Epithelial cell of prostate (primary cell): ENCODE measurements around the gene RPGRIP1.
"Not testable (repeated sequence)": the region's sequence is repeated elsewhere in the genome, so short reads cannot be mapped to it uniquely, and the experiment has no call there.

Experiments used
- DNase-seq: peaks from one replicate; pipeline ENCODE4 v3.0.0-alpha.2; 2011; ENCODE audit warnings: low read depth, low spot score
- H3K27ac ChIP-seq: fragments of 450-650 bp; 2 replicates; pipeline ENCODE4 v1.5.1; 2017; ENCODE audit warnings: mild to moderate bottlenecking

Gene RPGRIP1

DNA sequence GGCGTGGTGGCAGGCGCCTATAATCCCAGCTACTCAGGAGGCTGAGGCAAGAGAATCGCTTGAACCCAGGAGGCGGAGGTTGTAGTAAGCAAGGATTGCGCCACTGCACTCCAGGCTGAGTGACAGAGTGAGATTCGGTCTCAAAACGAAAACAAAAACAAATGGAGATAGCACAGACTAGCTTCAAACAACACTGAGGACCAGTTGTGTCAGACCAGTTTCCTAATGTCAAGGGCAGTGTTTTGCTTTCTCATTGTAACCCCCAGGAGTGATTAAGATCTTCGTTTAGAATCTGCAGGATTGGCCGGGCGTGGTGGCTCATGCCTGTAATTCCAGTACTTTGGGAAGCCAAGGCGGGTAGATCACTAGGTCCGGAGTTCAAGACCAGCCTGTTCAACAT lies 18.5 kb downstream of the RPGRIP1 start:
- H3K27ac ChIP-seq, result no peak overlapping the region
- DNase-seq, result no peak

DNA sequence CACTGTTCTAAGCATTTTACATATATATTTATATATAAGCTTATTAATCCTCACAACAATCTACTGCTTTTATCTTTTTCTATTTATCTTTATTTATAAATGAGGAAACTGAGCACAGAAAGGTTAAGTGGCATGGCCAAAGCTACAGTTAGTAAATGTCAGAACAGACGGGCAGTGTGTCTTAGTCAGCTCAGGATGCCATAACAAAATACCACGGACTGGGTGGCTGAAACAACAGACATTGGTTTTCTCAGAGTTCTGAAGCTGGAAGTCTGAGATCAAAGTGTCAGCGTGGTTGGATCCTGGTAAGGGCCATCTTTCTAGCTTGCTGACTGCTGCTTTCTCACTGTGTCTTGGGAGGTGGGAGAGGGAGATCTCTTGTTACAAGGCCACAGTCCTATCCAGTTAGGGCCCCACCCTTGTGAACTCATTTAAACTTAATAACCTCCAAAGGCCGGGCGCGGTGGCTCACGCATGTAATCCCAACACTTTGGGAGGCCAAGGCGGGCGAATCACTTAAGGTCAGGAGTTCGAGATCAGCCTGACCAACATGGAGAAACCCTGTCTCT lies 19.8 kb downstream of the RPGRIP1 start:
- no peak for DNase-seq
- no peak overlapping the region for H3K27ac ChIP-seq

DNA sequence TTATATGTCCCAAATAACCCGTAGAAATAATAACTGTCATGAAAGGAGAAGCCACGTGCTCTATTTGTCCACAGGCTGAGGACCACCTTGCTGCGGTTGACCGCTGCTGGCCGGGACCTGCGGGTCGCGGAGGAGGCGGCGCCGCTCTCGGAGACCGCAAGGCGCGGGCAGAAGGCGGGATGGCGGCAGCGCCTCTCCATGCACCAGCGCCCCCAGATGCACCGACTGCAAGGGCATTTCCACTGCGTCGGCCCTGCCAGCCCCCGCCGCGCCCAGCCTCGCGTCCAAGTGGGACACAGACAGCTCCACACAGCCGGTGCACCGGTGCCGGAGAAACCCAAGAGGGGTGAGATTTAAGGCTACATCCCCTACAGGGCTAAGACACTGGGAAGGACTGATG lies 21.0 kb downstream of the RPGRIP1 start:
- no peak for DNase-seq
- no peak overlapping the region for H3K27ac ChIP-seq

DNA sequence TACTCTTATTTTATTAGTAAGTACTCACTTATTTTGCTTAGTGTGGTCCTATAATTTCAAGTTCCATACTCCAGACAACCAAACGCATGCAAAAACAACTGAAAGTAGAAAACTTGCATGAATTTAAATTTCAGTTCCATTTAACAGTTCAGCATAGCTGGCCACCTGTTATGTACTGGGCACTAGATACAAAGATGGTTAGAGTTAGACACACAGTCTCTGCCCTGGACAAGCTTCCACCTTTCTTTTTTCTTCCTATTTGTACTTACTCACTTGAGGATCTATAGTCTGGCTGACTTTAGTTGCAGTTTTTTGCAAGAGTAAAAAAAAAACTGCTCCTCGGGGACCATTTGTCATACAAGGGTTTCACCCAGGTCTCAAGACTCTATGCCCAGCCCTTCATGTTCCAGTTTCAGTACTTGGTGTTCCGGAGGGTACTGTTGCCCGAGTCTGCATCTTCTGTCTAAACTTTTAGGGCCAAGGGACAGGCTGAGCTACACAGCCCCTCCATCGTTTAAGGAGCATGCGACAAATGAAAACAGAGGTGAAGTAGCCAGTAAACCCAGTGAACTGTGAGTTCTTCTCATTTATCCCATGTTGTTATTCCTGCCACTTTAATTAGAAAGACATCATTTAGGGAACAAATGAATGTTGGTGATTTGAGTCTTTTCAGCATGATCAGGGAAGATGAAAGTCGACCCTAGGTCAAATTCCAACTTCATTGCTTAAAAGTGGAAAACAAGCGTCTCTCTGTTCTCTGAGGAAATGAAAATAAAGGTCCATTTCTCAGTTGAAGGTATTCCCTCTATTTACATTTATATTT lies 22.3 kb downstream of the RPGRIP1 start:
- H3K27ac ChIP-seq, result no peak overlapping the region
- DNase-seq, result no peak

DNA sequence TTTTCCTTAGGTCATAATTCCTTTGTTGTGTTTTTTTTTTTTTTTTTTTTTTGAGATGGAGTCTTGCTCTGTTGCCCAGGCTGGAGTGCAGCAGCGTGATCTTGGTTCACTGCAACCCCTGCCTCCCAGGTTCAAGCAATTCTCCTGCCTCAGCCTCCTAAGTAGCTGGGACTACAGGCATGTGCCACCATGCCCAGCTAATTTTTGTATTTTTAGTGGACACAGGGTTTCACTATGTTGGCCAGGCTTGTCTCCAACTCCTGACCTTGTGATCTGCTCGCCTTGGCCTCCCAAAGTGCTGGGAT lies 22.9 kb downstream of the RPGRIP1 start:
- H3K27ac ChIP-seq, result not testable (repeated sequence)

DNA sequence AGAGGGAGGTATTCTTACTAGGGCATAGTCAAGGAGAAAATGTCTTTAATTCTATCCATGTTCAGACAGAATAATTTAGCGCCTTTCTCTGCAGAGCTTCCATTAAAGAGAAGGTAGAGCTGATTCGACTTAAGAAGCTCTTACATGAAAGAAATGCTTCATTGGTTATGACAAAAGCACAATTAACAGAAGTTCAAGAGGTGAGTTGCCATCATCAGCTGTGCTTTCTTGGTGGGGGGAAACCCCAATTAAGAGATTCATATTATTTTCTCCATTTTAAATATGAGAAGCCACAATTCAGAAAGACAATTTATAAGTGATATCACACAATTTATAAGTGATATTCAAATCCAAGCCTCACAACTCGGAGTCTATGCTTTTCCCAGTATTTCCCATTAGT lies 27.8 kb downstream of the RPGRIP1 start:
- no peak overlapping the region for H3K27ac ChIP-seq
- no peak for DNase-seq

More for the DNA sequence above, 22.9 kb downstream of the RPGRIP1 start:
- DNase-seq, result not testable (repeated sequence)

DNA sequence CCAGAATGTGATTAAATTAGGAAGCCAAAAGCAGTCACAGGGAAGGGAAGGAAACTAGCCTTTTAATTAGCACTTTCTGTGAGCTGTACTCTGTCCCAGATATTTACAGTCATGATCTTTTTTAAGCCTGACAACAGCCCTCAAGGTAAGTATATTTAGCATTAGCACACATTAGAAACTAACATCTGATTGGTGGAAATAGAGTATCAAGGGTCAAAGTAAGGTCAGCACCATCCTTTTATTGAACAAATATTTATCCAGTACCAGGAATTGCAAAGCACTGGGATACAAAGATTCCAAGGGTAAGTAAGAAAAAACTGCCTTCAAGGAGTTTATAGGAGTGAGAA lies 28.2 kb downstream of the RPGRIP1 start:
- DNase-seq, result no peak
- H3K27ac ChIP-seq, result peak overlapping the region; percentile 43

DNA sequence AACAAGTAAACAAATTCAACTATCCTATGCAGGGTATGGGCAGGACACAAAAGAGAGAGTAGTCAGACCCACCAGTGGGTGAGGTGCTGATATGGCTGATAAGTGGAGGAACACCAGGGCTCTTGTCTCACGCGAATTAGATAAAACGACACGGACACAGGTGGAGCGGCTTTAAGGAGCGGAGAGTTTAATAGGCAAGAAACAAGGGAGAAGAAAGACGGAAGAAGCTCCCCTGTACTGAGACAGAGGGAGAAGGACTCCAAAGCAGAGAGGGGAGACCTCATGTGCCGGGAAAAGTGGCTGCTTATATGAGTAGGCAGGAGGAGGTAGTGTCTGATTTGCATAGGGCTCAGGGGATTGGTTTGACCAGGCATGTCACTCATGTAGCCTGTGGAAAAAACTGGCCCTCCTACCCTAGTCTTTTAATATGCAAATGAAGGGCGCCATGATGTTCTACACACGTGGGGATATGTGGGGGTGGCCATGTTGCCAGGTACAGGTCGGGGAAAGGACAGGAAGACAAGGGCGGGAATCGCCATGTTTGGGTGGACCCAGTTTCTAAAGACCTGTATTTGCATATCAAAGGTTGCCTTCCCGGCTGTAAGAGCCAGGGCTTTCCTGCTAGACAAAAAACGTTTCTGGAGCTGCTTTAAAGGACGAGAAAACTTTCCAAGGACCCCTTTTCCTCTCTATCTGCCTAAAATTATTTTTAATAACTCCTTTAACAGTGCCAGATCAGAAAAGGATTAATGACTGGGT lies 28.8 kb downstream of the RPGRIP1 start:
- peak overlapping the region; percentile 43 for H3K27ac ChIP-seq
- peak; percentile 84 for DNase-seq

DNA sequence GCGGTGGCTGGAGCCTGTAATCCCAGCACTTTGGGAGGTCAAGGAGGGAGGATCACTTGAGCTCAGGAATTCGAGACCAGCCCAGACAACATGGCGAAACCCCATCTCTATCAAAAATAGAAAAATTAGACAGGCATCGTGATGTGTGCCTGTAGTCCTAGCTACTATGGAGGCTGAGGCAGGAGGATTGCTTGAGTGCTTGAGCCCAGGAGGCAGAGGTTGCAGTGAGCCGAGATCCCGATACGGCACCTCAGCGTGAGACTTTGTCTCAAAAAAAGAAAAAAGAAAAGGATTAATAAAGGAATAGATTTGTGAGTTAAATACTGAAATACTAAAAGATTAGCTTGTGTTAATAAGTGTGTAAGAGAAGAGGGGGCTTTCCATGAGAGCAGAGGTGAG lies 29.4 kb downstream of the RPGRIP1 start:
- no peak for DNase-seq
- peak overlapping the region; percentile 43 for H3K27ac ChIP-seq

DNA sequence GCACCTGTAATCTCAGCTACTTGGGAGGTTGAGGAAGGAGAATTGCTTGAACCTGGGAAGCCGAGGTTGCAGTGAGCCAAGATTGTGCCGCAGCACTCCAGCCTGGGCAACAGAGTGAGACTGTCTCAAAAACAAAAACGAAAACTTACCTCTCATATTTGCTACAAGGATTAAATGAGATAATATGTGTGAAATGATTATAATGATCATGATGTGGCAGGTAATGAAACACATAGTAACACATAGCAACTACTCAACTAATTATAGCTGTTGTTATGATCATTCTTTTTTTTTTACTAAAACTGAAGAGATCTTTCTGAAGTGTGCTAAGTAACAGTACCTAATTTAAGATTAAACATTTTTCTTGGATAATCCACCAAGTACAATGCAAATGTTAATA lies 30.1 kb downstream of the RPGRIP1 start:
- no peak overlapping the region for H3K27ac ChIP-seq
- no peak for DNase-seq

DNA sequence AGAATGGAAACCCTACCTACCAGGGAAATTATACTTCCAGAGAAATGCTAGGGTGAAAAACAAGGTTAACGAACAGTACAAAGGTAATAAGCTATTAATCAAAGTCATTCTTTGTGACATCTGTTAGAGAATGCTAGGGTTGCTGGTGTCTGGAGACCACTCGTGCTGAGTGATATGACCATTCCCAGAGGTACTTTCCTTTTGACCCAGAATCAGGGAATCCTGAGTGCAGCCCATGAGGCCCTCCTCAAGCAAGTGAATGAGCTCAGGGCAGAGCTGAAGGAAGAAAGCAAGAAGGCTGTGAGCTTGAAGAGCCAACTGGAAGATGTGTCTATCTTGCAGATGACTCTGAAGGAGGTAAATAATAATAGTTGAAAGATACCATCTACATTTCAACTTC lies 31.7 kb downstream of the RPGRIP1 start:
- no peak for DNase-seq
- H3K27ac ChIP-seq, result no peak overlapping the region

DNA sequence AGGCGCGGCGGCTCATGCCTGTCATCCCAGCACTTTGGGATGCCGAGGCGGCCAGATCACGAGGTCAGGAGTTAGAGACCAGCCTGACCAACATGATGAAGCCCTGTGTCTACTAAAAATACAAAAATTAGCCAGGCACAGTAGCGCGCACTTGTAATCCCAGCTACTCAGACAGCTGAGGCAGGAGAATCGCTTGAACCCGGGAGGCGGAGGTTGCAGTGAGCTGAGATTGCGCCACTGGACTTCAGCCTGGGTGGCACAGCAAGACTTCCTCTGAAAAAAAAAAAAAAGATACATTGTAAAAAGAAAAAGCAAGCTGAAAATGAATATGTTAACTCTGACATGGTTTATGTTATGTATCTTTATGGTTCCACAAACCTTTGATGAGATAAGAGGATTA lies 33.6 kb downstream of the RPGRIP1 start:
- DNase-seq, result no peak
- H3K27ac ChIP-seq, result no peak overlapping the region

DNA sequence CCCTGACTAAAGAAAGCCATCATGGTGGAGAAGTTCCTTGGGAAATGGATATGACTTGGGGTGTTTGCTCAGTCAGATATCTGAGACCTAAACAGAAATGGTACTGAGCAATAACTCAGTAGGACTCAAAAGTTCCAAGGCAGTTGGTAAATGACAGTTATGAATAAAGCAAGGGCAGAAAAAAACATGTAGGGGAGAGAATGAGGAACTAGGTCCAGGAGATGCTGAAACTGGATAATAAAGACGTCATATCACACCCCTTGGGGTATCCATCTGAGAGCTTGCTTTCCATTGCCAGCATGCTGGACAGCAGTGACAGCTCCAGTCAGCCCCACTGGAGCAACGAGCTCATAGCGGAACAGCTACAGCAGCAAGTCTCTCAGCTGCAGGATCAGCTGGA lies 37.5 kb downstream of the RPGRIP1 start:
- H3K27ac ChIP-seq, result no peak overlapping the region

DNA sequence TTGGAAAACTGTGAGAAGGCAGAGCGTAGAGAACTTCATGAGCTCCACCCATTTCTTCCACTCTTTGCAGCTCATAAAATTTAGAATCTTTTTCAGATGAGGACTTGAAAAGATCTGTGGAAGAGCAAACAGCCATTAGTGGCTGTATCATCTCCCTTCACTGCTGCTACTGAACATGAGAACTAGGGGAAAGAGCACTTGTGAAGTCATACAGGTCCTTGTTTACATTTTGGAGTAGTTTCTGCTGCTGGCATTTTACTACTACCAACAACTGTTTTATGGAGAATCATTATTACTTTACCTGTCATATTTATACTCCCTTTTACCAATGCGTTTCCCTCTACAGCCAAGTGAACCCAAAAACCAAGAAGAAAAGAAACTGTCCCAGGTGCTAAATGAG lies 41.0 kb downstream of the RPGRIP1 start:
- H3K27ac ChIP-seq, result no peak overlapping the region
- DNase-seq, result no peak

More for the DNA sequence above, 37.5 kb downstream of the RPGRIP1 start:
- DNase-seq, result no peak

DNA sequence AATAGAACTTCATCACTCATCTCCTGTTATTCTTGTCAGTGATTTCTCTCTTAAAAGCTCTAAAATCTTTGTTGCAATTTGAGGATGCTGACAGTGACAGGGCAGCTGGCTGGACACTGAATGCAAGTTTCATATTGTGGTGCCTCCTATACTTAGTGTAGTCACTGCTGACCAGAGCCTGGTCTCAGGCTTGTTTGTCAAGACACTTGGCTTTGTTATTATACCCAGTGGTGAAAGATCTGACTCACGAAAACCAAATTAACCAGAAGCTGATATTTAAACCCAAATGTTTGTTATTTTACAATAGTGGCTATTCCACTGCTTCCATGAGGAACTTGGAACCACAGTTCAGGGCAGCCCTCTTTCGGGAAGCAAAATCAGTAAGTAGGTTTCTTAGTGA lies 42.8 kb downstream of the RPGRIP1 start:
- no peak for DNase-seq
- H3K27ac ChIP-seq, result no peak overlapping the region

DNA sequence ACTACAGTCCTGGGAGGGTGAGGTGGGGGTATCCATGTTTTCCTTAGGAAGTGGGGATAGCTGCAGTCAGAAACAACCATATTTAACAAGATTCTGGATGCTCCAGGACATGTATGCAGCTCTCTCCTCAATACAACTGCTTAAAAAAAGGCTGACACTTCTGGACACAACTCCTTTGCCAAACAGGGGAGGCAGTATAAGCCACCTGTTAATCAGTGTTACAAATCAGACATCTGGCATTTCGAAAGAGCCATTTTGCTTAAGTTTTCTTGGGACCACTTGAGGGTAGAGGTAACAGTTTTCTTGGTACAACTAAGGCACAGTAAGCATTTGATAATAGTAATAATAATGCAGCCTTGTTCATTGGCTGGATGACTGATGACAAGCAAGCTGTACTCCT lies 47.1 kb downstream of the RPGRIP1 start:
- H3K27ac ChIP-seq, result no peak overlapping the region
- DNase-seq, result no peak
